Measurements from ENCODE around the gene LBR.

- TF ChIP-seq CTCF (IDR thresholded peaks at IDR 0.05) (no peak), POLR2A (IDR thresholded peaks at IDR 0.05) (no peak), EP300 (IDR thresholded peaks at IDR 0.05) (no peak)
Observed at GRCh38 chr1:225462714-225463574, 35.1 kb upstream of the LBR start.

Measured in ovary (tissue), 3 donors.